Muscle of back (tissue), 13 donors: ENCODE results near the gene HECTD1. TPM values are rescaled to one million over a fixed set of nuclear protein-coding genes. Genes with fewer than 3 reads are reported as not detected.
"Not testable (repeated sequence)": the region's sequence is repeated elsewhere in the genome, so short reads cannot be mapped to it uniquely, and the experiment has no call there.

Source experiments
- DNase-seq, 3 donors: peaks; one replicate each; pipeline versions ENCODE4 v3.0.0 to v3.0.0-alpha.2; 2013
- long read RNA-seq, 9 donors: transcript quantifications; one replicate each; lab custom pipeline, GENCODE V29; 2026
- polyA plus RNA-seq, 10 donors: library from polyadenylated mRNA; unstranded; fragments of 120-200 nt; gene quantifications; one replicate each; pipeline ENCODE4 v1.2.1, GENCODE V29; 2013; ENCODE audit not compliant: insufficient read length in 10 of 10

The HECTD1 gene
- polyA plus RNA-seq, result 100 to 1,000 TPM in 9 of 10 donors, 10 to 100 TPM in 1; 96.9 to 136 (median 115) TPM
- long read RNA-seq, donor 1, partial matches to known transcripts, result 6 of 8 reads
- long read RNA-seq, donor 1, other reads (novel, unspliced or antisense), result 0 of 8 reads
- long read RNA-seq, donor 2, full-length matches to known transcripts, result 4 of 4 reads
- long read RNA-seq, donor 2, partial matches to known transcripts, result 0 of 4 reads
- long read RNA-seq, donor 2, other reads (novel, unspliced or antisense), result 0 of 4 reads
- long read RNA-seq, donor 3, result 0 reads
- long read RNA-seq, donor 4, partial matches to known transcripts, result 5 of 7 reads
- long read RNA-seq, donor 4, other reads (novel, unspliced or antisense), result 0 of 7 reads
- long read RNA-seq, donor 5, partial matches to known transcripts, result 5 of 7 reads
- long read RNA-seq, donor 5, other reads (novel, unspliced or antisense), result 0 of 7 reads
- long read RNA-seq, donor 6, partial matches to known transcripts, result 0 of 3 reads
- long read RNA-seq, donor 6, other reads (novel, unspliced or antisense), result 0 of 3 reads
- long read RNA-seq, donor 7, result 0 reads
- long read RNA-seq, donor 8, partial matches to known transcripts, result 0 of 1 reads
- long read RNA-seq, donor 8, other reads (novel, unspliced or antisense), result 0 of 1 reads
- long read RNA-seq, donor 9, partial matches to known transcripts, result 0 of 1 reads
- long read RNA-seq, donor 9, other reads (novel, unspliced or antisense), result 0 of 1 reads

GRCh38 chr14:31207755-31208545 lies at the start of gene HECTD1:
TSS of gene HECTD1 (minus strand) at chr14:31207793. CDS start at chr14:31205936, 1,857 bp downstream.
- DNase-seq, result peak; percentile 92 to 98 (median 93)

- no peak for DNase-seq
Measured at GRCh38 chr14:31257244-31257553, 49.6 kb upstream of the HECTD1 start.

GRCh38 chr14:31256534-31257243 lies 49.1 kb upstream of the HECTD1 start:
- DNase-seq, result no peak

GRCh38 chr14:31255918-31256317 lies 48.3 kb upstream of the HECTD1 start:
- not testable (repeated sequence) for DNase-seq

GRCh38 chr14:31255286-31255685 lies 47.7 kb upstream of the HECTD1 start:
- no peak for DNase-seq

GRCh38 chr14:31253746-31254471 lies 46.3 kb upstream of the HECTD1 start:
- no peak for DNase-seq

GRCh38 chr14:31252865-31253264 lies 45.3 kb upstream of the HECTD1 start:
- DNase-seq, result no peak

- DNase-seq, result no peak
Measured at GRCh38 chr14:31251028-31251958, 43.7 kb upstream of the HECTD1 start.

GRCh38 chr14:31244626-31245025 lies 37.0 kb upstream of the HECTD1 start:
- no peak for DNase-seq

- DNase-seq, result no peak
Measured at GRCh38 chr14:31243860-31244259, 36.3 kb upstream of the HECTD1 start.

- peak; percentile 13 to 67 (median 54) for DNase-seq
Measured at GRCh38 chr14:31242161-31242940, 34.8 kb upstream of the HECTD1 start.

GRCh38 chr14:31241450-31242114 lies 34.0 kb upstream of the HECTD1 start:
- DNase-seq, result no peak

- DNase-seq, result no peak
Measured at GRCh38 chr14:31239741-31240140, 32.1 kb upstream of the HECTD1 start.

GRCh38 chr14:31235462-31235861 lies 27.9 kb upstream of the HECTD1 start:
- no peak for DNase-seq

GRCh38 chr14:31232081-31232480 lies 24.5 kb upstream of the HECTD1 start:
- DNase-seq, result no peak

- not testable (repeated sequence) for DNase-seq
Measured at GRCh38 chr14:31231272-31231671, 23.7 kb upstream of the HECTD1 start.

- DNase-seq, result no peak
Measured at GRCh38 chr14:31230573-31230958, 23.0 kb upstream of the HECTD1 start.
